RPMI7951 (cell line): Measurements from ENCODE around the gene SLC18A2. TPM values are rescaled to one million over a fixed set of nuclear protein-coding genes. Genes with fewer than 3 reads are reported as not detected.

ENCODE experiments used
- DNase-seq: peaks from one replicate; pipeline ENCODE4 v3.0.0-alpha.2; 2012; ENCODE audit warnings: low read depth
- total RNA-seq: library from RNA; depleted of rRNA; stranded (reverse); fragments of >200 nt; shearing (Covaris generic); gene quantifications from 2 replicates; pipeline ENCODE4 v1.2.3, GENCODE V29; 2014

Gene SLC18A2
- total RNA-seq, 1 experiment from 2014 or later, result not detected

GRCh38 chr10:117237401-117237991, 3.4 kb upstream of the SLC18A2 start:
- DNase-seq, result no peak

DNA sequence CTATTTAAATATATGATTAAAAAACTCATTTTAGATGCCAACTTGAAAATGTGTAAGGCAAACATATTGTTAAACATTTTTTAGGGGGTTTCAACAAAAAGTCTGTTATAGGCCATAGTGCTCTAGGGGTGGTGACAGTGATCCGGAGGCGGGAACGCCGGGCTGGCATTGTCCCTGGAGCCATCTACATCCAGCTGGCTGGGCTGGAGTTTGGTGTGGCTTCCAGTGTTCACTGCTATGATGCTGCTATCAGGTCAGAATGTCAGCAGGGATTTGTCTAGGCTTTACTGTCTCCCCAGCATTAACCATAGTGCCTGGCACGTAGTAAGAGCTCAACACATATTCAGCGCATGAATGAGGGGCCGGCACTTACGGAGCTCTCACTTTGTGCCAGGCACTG, 1.9 kb upstream of the SLC18A2 start:
- DNase-seq, result no peak

GRCh38 chr10:117239721-117240620, 943 bp upstream of the SLC18A2 start:
- DNase-seq, result no peak

DNA sequence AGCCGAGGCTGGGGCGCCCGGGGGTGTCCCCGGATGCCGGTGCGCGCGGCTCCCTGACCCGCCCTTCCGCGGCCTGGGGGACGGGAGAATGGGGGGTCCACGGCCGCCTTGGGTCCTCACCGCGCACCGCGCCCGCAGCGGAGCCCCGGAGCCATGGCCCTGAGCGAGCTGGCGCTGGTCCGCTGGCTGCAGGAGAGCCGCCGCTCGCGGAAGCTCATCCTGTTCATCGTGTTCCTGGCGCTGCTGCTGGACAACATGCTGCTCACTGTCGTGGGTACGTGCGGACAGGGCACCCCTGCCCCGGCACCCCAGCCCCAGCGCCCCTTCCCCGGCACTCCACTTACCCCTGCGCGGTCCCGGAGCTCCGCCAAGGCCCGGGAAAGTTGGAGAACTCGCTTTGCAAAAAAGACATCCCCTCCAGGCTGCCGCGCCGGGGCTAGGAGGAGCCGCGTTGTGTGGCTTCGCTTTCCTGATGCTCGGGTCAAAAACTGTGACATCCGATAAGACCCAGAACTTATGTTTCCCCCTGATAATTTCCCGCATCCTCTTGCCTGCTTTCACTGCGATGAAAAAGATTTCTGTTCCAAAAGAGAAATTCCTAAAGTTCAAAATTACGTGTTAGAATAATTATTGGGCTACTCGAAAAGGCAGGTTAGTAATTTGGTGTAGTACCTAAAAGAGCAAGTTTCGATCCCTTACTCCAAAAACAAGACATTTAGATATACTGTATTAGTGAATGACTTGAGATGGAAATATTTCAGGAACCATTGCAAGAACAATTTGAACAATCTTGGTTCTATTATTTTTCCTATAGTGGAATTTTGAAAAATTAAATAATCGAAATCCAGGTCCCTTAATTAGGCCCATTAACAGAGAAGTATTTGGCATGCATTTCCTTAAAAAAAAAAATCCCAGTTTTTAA, 888 bp downstream of the SLC18A2 start:
- DNase-seq, result no peak

- DNase-seq, result no peak
Observed at GRCh38 chr10:117242463-117242832, 1.5 kb downstream of the SLC18A2 start.

- no peak for DNase-seq
Observed at GRCh38 chr10:117246997-117247671, 6.2 kb downstream of the SLC18A2 start.

- no peak for DNase-seq
Observed at GRCh38 chr10:117248750-117249465, 8.0 kb downstream of the SLC18A2 start.

DNA sequence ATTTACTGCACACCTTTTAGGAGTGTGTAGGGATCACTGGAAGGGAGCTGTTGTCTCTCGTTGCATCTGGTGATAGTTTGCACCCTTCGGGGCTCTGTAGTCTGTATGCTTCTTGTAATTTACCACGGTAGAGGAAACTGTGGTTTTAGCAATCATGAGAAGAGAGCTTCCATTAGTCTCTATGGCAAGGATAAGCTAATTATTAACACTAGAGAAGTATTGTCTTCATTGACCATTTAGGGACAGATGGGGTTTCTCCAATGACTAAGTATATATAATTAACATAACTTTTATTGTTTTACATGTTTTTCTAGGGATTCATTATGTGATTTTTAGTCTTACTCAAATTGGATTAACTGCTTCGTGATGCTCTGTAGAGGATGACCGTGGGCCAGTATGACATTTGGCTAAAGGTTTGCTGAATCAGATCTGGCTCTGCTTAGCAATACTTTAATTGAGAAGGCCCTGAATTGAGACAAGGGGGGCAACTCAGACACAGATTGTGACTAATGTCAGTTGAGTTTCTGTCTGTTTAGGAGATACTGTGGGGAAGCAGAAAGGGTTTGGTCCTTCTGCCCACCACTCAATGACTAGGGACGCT, 8.7 kb downstream of the SLC18A2 start:
- no peak for DNase-seq

GRCh38 chr10:117250411-117250810, 9.5 kb downstream of the SLC18A2 start:
- no peak for DNase-seq

GRCh38 chr10:117253908-117254307, 13.0 kb downstream of the SLC18A2 start:
- DNase-seq, result no peak

DNA sequence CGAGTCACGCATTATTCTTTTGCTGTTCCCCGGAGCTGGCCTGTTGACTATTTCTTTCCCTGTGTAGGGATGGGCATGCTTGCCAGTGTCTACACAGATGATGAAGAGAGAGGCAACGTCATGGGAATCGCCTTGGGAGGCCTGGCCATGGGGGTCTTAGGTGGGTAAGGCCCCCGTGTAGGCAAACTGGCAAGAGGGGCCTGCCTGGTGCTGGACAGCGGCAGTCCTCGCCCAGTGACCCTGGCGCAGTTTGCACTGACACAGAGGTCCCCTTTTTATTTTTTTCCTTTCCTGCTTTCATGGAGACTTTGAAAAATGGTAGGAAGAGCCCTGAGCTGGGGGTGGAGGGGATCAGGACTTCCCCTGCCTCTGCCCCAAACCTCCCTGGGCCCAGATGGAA, 13.4 kb downstream of the SLC18A2 start:
- no peak for DNase-seq

- DNase-seq, result no peak
Observed at GRCh38 chr10:117254774-117255735, 14.1 kb downstream of the SLC18A2 start.

DNA sequence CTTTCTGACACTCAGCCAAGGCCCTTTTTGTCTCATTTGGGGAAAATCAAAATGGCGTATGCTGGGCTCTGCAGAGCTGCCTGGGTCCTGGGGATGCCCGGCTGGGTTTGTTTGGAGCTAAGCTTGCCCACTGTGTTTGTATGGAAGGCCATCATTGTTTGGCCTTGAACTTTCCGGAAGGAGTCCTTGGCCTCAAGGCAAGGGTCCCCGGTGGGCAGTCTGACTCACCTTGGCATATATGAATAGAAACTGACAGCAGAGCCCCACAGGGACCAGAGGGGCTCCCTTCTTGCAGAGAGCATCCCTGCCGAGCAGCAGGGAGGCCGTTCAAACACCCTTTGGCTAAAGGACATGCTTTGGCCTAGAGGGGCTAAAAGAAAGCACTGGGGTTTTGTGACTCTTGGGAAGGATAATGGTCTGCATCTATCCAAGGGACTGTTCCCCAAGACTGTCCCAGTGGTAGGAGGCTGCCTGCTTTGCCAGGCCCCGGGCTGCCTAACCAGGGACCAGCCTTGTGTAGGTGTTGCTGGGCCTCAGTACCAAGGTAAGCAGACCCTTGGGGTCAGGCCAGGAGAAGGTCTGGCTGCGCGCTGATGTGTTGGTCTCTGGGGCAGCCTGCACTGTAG, 15.0 kb downstream of the SLC18A2 start:
- no peak for DNase-seq

GRCh38 chr10:117256910-117257309, 16.0 kb downstream of the SLC18A2 start:
- DNase-seq, result no peak

DNA sequence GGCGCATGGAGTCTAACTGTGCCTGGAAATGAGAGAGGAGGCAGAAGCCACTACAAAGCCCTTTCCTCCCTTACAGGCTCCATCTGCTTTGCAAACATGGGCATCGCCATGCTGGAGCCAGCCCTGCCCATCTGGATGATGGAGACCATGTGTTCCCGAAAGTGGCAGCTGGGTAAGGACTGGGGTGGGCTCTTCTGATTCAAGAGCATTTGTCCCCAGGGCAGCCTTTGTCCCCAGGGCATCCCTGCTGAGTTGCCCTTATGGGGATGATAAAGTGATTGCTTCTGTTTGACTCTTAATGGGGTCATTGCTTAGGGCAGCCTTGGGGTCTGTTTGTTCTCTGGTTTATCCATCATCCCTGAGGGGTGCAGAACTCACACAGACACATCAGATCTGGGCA, 16.8 kb downstream of the SLC18A2 start:
- DNase-seq, result no peak

GRCh38 chr10:117259279-117259678, 18.4 kb downstream of the SLC18A2 start:
- DNase-seq, result no peak

GRCh38 chr10:117260084-117260483, 19.2 kb downstream of the SLC18A2 start:
- no peak for DNase-seq

DNA sequence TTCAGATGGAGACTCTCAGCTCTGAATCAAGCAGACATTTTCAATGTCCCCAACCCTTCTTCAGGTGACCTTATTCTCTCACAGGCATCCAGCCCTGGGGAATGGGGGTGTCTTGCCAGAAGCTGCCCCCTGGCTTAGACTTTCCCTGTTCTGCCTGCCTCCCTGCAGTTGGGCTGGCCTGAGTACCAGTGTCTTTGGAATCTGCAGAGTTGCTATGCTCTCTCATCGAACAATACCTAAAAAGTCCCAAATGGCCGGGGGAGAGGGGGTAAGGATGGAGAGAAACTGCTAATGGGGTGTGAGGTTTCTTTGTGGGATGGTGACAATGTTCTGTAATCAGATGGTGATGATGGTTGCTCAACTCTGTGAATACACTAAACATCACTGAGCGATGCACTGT, 20.6 kb downstream of the SLC18A2 start:
- no peak for DNase-seq
